Placental pericyte (primary cell): ENCODE results near the gene GJB3. TPM values are rescaled to one million over a fixed set of nuclear protein-coding genes. Genes with fewer than 3 reads are reported as not detected.

ENCODE experiments used
- total RNA-seq: library from RNA; depleted of rRNA; stranded (reverse); fragments of >200 nt; gene quantifications from 2 replicates; pipeline ENCODE4 v1.2.3, GENCODE V29; 2012

GJB3 gene
- 0.14 TPM in 1 of 2 replicates, not detected in the other for total RNA-seq

DNA sequence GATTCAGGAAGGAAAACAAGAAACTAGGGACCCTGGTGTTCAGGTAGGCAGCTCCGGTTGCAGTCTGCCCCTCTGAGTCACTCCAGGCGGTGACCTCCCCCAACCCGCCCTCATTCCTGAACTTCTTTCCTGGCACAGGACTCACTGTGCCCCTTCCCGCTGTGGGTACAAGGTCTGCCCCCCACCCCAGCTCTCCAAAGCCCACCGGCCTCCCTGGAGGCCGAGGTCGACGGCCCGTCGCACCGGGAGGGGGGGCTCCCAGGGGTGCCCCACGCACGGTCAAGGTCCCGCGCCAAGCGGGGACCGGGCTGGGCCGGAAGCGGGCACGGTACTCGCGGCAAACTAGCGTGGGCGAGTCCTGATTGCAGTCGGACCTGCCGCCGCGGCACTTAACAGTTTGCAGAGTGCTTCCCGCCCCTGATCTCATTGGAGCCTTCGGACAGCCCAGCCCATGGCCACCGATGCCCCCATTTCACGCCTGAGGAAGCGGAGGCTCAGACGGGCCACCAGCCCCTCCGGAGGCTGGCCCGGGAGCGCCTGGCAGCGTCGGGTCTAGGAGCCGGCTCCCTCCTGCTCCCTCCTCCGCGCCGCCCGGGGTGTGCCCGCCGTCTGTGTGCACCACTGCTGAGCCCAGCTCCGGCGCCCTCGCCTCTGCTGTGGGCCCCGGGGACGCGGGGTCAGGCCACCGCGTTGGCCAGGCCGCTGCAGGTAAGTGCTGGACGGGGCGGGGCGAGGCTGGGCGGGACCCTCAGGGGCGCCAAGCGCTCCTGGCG, at the start of gene GJB3:
TSS of gene GJB3 (plus strand) at position 144 of the 773 bp plus-strand sequence. CDS start 3,549 bp downstream, outside the sequence.

DNA sequence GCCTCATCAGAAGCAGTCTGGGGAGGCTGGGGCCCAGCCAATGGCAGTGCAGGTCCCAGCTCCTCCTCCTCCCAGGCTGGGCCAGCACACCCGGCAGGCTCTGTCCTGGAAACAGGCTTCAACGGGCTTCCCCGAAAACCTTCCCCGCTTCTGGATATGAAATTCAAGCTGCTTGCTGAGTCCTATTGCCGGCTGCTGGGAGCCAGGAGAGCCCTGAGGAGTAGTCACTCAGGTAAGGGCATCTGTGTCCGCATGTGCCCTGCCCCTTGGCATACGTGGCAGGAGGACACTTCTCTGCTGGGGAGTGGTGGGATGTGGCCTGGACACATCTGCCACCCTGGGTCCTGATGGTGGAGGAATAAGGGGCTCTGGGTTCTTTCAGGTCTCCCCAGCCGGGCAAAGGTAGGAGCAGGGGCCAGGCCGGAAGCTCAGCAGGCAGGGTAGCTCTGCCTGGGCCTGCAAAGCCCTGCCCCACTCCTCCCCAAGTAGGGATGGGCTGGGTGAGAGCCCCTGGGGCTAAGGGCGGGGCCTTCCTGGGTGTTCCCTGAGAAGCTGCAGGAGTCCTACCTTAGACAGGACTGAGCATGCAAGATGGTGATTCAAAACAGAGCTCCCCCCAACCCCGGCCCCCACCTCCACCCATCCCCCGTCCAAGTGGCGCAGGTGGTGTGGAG, 25.9 kb upstream of the GJB3 start, which contains the start of gene GJB5:
TSS of gene GJB5 (plus strand) at position 84 of the 674 bp plus-strand sequence. CDS start 2,284 bp downstream, outside the sequence.

DNA sequence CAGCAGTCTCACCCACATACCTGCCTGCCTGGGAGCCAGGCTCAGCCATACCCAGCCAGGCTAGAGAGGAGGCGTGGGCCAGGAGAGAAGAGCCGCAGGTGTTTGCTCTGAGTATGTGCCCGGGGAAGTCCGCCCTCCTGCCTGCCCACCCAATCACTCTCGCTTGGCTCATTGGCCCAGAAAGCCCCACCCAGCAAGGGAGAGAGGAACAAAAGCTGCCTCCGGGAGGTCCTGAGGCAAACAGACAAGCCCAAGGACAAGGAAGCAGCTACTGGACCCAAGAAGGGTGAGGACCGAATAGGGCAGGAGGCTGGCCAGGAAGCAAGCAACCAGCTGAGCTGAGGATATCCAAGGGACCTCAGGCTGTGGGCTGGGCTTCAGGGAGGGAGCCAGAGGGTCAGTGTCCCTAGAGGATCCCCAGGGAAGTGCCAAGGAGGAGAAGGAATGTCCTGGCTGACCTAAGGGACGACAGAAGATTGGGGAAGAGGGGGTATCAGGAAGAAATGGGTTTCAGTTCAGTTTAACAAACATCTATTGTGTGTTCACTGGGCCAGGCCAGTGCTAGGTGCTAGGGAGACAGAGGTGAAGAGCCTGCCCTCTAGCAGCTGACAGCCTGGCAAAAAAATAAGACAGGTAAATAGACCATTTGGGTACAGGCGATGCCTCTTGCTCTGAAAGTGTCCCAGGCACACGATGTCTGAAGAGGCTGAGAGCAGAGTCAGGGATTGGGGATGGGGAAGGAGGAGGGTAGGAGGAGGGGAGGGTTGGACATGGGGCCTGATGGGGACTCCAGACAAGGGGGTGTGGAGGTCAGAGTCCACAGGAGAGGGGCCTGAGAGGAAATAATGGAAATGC, 21.3 kb upstream of the GJB3 start, which contains the start of gene GJB4:
TSS of gene GJB4 (plus strand) at position 238 of the 855 bp plus-strand sequence. CDS start 1,515 bp downstream, outside the sequence.

DNA sequence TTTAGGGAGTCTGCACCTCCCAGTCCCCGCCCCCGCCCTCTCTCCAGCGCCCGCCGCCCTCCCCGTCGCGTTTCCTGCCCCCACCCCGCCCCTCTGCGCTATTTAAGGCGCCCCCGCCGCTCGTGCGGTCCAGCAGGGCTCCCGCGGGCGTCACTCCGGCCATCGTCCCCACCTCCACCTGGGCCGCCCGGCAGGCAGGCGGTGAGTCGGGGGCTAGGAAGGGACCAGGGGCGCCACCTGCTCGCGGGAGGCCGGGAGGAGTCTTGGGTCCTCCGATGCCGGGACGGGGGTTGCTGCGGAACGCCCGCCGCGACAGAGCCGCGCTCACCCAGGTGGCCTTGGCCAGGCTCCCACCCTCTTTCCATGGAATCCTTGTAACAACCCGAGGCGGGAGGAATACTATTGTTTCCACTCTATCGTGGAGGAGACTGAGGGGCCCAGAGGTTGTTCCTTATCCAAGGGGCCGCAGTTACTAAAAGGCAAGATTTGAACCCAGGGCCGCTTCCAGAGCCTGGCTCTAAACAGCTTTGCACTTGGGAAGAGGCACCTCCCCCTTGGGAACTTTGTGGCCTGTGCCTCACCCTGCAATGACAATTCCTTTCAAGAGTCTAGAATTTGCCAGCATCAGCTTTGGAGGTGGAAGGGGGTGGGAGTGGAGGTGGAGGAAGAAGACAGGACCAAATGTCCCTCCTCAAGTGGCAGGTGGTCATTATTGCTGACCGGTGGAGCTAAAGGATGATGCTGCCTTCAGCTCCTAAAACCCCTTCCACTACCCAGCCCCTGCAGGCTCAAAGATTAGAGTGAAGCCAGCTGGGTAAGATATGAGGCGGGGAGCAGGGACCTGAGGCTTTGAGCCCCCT, 12.1 kb downstream of the GJB3 start, which contains the start of gene GJA4:
TSS of gene GJA4 (plus strand) at position 132 of the 860 bp plus-strand sequence. CDS start 1,215 bp downstream, outside the sequence.

Other genes with a start within 250 kb of the GJB3 start
- gene GJB5, start 26.2 kb upstream of the GJB3 start, total RNA-seq = not detected in 2 replicates
- not detected in 2 replicates for gene GJB4, start 21.5 kb upstream of the GJB3 start, total RNA-seq
- not detected in 2 replicates for gene GJA4, start 11.8 kb downstream of the GJB3 start, total RNA-seq
- gene SMIM12, start 78.5 kb downstream of the GJB3 start, total RNA-seq = 23.6 and 25.8 TPM in 2 replicates
- gene DLGAP3, start 148.4 kb downstream of the GJB3 start, total RNA-seq = not detected in 2 replicates
- gene TMEM35B, start 204.1 kb downstream of the GJB3 start, total RNA-seq = 22.3 and 26.9 TPM in 2 replicates